ENCODE measurements around the gene TMEM190. TPM values are rescaled to one million over a fixed set of nuclear protein-coding genes. Genes with fewer than 3 reads are reported as not detected.

Gene TMEM190
- total and polyA plus RNA-seq, 7 experiments from 2014 or later, result not detected

DNA sequence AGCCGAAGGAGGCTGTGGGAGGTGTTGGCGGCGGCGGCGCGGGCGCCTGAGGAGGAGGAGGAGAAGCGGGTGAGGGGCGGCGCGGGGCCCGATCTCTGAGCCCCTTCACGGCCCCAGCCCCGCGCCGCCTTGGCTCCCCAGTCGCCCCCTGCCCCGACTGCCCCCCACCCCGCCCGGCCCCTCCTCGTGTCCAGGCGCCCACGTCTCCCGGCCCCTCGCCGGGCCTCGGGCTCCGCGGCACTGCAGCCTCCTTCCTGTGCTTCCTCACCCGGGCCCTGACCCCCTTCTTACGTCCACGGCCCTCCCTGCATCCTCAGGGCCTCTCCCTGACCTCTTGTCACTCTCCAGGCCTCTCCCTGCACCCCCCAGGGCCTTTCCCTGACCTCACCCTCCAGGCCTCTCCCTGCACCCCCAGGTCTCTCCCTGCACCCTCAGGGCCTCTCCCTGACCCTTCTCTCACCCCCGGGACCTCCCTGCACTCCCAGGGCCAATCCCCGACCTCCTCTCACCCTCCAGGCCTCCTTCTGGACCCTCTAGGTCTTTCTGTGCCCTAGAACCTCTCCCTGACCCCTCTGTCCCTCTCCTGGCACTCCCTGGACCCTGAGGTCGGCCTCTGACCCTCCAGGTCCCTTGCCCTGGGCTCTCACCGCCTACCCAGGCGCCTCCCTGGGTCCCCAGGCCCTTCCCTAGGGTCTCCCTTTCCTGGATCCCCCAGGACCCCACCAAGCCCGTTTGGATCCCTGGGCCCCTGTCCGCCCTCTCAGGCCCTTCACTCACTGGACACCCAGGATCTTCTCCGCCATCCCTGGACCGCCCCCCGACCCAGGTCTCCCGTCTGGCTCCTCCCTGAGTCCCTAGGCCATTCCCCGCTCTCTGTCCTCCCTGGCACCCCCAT is 36.5 kb upstream of the TMEM190 start:
- peaks cover 0 to 10% (median 2%) of the 10 kb centered on the region in 5 donors for H3K36me3 Mint-ChIP-seq
- CTCF ChIA-PET, result interaction anchor here (1.5 to 2.1 kb wide), 2 partner anchors 38 to 44 kb away, joined by 4 to 12 read pairs; partner anchors contain the start of gene TMEM238
- H3K27me3 ChIP-seq (ENCODE audit: control insufficient read depth in 2 of 2, insufficient read depth in 2 of 2, low read length in 2 of 2), result no peaks in the 10 kb centered on the region
- peak overlapping the region; percentile 93 for H3K27ac ChIP-seq (ENCODE audit: low read depth, low read length)
- peaks cover 0 to 15% (median 0%) of the 10 kb centered on the region in 3 experiments for H3K36me3 ChIP-seq (ENCODE audit: control insufficient read depth in 2 of 3, insufficient read depth in 3 of 3, low read length in 3 of 3)
- H3K4me1 Mint-ChIP-seq, result peaks cover 6 to 28% (median 24%) of the 10 kb centered on the region in 7 donors
- ATAC-seq, result no peak
- H3K9me3 ChIP-seq (ENCODE audit: control insufficient read depth in 2 of 3, low read length in 3 of 3), result no peaks in the 10 kb centered on the region
- peak overlapping the region; percentile 88 to 100 (median 97) for H3K27ac Mint-ChIP-seq
- H3K4me3 Mint-ChIP-seq, result peak overlapping the region; percentile 87 to 99 (median 96)
- peak overlapping the region; percentile 80 for H3K4me3 ChIP-seq (ENCODE audit: low read length)
- DNase-seq, result peak in 2 of 9 donors; percentile 44 to 46
- intact Hi-C loops (cut with micrococcal nuclease), result loop anchor here (1.0 to 5.0 kb wide), 23 partner anchors 14 to 1150 kb away; partner anchors contain the start of genes COX6B2 (in 2 of the 2), HSPBP1 (in 2 of the 2), PPP6R1 (in 2 of the 2) and RPL28 (in 2 of the 2)
- POLR2A ChIA-PET, result interaction anchor here (0.9 to 2.4 kb wide), 15 partner anchors 34 to 314 kb away, joined by 3 to 27 read pairs (median 8); partner anchors contain the start of genes FIZ1, HSPBP1, ISOC2 and PPP6R1
- peaks cover 0 to 16% (median 0%) of the 10 kb centered on the region in 5 donors for H3K27me3 Mint-ChIP-seq
- H3K9me3 Mint-ChIP-seq, result peaks cover 0 to 4% (median 0%) of the 10 kb centered on the region in 11 donors
- H3K4me1 ChIP-seq (ENCODE audit: control insufficient read depth in 2 of 2, insufficient read depth in 2 of 2, low read length in 2 of 2), result peaks cover 8 to 15% of the 10 kb centered on the region in 2 donors

DNA sequence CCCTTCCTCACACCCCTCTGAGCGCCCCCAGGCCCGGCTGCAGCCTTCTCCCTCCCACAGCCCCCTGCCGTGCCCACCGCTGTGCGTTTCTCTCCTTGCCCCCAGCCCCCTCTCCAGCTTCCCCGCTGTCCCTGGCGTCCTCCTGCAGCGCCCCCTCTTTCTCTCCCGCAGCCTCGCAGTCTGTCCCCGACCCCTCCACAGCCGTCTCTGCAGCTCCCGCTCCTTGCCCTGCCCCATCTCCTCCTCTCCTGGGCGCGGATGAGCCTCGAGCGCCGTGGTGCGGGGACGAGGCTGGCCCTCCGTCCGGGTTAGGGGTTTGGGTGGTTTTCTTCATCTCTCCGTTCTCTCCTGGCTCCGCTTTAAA is 35.9 kb upstream of the TMEM190 start:
- intact Hi-C loops (cut with micrococcal nuclease), result no loop called here

DNA sequence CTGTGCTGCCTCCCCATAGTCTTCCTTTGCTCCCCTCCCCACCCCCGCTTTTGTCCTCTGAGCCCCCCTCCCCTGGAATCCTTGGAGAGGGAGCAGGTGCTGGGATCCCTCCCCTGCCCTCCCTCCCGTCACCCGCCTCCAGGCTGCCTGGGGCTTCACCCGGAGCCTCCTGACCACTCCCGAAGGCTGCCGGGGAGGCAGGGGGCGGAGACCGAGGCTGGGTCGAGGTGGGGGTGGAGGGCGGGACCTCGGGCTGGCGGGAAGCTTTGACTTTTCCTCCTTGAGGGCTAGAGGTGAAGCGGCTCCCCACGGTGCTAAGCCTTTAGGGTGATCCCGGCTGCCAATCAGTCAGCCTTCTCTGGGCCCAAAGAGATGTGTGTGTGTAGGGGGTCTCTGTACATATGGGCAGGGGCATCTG is 35.4 kb upstream of the TMEM190 start:
- intact Hi-C loops (cut with micrococcal nuclease), result no loop called here

More for the DNA sequence above, 35.9 kb upstream of the TMEM190 start:
- Mint-ChIP-seq H3K36me3 (peaks cover 0 to 13% (median 3%) of the 10 kb centered on the region in 5 donors), H3K27ac (peak overlapping the region in 8 of 9 donors; percentile 75 to 99 (median 93)), H3K4me3 (peak overlapping the region; percentile 74 to 99 (median 88)), H3K4me1 (peaks cover 11 to 28% (median 24%) of the 10 kb centered on the region in 7 donors), H3K27me3 (peaks cover 0 to 16% (median 0%) of the 10 kb centered on the region in 5 donors), H3K9me3 (peaks cover 0 to 4% (median 0%) of the 10 kb centered on the region in 11 donors)
- no peaks in the 10 kb centered on the region for H3K27me3 ChIP-seq (ENCODE audit: control insufficient read depth in 2 of 2, insufficient read depth in 2 of 2, low read length in 2 of 2)
- peaks cover 8 to 15% of the 10 kb centered on the region in 2 donors for H3K4me1 ChIP-seq (ENCODE audit: control insufficient read depth in 2 of 2, insufficient read depth in 2 of 2, low read length in 2 of 2)
- H3K4me3 ChIP-seq (ENCODE audit: low read length), result peak overlapping the region; percentile 80
- H3K36me3 ChIP-seq (ENCODE audit: control insufficient read depth in 2 of 3, insufficient read depth in 3 of 3, low read length in 3 of 3), result peaks cover 0 to 15% (median 0%) of the 10 kb centered on the region in 3 experiments
- ATAC-seq, result no peak
- DNase-seq, result peak in 5 of 9 donors; percentile 13 to 36 (median 22)
- no peaks in the 10 kb centered on the region for H3K9me3 ChIP-seq (ENCODE audit: control insufficient read depth in 2 of 3, low read length in 3 of 3)
- peak overlapping the region; percentile 93 for H3K27ac ChIP-seq (ENCODE audit: low read depth, low read length)
- ChIA-PET POLR2A (interaction anchor here (0.9 to 1.1 kb wide), 2 partner anchors 43 to 87 kb away, joined by 3 to 5 read pairs; partner anchors contain the start of gene TMEM238), CTCF (no interaction called here)

DNA sequence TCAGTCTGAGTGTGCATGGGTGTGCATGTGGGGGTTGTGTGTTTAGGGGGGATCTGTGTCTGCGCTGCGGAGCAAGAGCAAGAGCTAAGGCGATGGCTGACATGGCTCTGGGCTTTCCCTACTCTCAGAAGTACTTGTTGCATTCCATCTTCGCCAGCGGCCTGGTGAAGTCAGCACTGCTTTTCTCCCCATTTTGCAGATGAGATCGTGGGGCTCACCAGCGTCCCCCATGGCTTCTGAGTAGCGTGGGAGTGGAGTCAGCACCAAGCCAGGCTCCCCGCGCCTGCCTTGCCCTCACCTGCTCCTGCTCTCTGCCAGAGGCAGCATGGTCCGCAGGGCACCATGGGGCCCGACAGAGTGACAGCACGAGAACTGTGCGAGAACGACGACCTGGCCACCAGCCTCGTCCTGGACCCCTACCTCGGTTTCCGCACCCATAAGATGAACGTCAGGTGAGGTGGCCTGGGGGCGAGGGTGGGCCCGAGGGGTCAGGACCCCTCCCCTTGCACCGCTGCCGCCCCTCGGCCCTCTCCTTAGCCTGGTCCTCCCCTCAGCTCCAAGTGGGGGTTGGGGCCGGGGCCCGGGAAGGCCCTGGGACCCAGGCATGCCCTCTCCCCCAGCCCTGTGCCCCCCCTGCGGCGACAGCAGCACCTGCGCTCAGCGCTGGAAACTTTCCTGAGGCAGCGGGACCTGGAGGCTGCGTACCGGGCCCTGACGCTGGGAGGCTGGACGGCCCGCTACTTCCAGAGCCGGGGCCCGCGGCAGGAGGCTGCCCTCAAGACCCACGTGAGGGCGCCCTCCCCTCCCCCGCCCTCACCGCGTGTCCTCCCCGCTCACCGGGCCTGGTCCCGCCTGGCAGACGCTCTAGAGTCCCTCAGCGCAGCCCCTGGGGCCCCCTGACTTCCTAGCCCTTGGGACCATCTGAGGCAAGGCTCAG is 34.8 kb upstream of the TMEM190 start:
- intact Hi-C loops (cut with micrococcal nuclease), result no loop called here
- H3K27me3 Mint-ChIP-seq, result peaks cover 0 to 9% (median 0%) of the 10 kb centered on the region in 5 donors
- Histone ChIP-seq H3K27me3 (ENCODE audit: control insufficient read depth in 2 of 2, insufficient read depth in 2 of 2, low read length in 2 of 2) (no peaks in the 10 kb centered on the region), H3K36me3 (ENCODE audit: control insufficient read depth in 2 of 3, insufficient read depth in 3 of 3, low read length in 3 of 3) (peaks cover 0 to 15% (median 0%) of the 10 kb centered on the region in 3 experiments), H3K4me3 (ENCODE audit: low read length) (no peak overlapping the region), H3K4me1 (ENCODE audit: control insufficient read depth in 2 of 2, insufficient read depth in 2 of 2, low read length in 2 of 2) (peaks cover 8 to 15% of the 10 kb centered on the region in 2 donors), H3K27ac (ENCODE audit: low read depth, low read length) (no peak overlapping the region), H3K9me3 (ENCODE audit: control insufficient read depth in 2 of 3, low read length in 3 of 3) (no peaks in the 10 kb centered on the region)
- H3K36me3 Mint-ChIP-seq, result peaks cover 0 to 13% (median 3%) of the 10 kb centered on the region in 5 donors
- ChIA-PET CTCF (no interaction called here), POLR2A (interaction anchor here (1.0 kb wide), 2 partner anchors 10 to 64 kb away, joined by 4 to 5 read pairs; no protein-coding TSS in a partner anchor)
- H3K9me3 Mint-ChIP-seq, result peaks cover 0 to 4% (median 0%) of the 10 kb centered on the region in 11 donors
- peak overlapping the region in 6 of 9 donors; percentile 28 to 99 (median 74) for H3K27ac Mint-ChIP-seq
- ATAC-seq (no peak), DNase-seq (no peak)
- peak overlapping the region; percentile 32 to 99 (median 80) for H3K4me3 Mint-ChIP-seq
- H3K4me1 Mint-ChIP-seq, result peaks cover 11 to 28% (median 24%) of the 10 kb centered on the region in 7 donors

More for the DNA sequence above, 35.4 kb upstream of the TMEM190 start:
- peaks cover 0 to 4% (median 0%) of the 10 kb centered on the region in 11 donors for H3K9me3 Mint-ChIP-seq
- ATAC-seq (no peak), DNase-seq (peak in 6 of 9 donors; percentile 10 to 79 (median 24))
- Histone ChIP-seq H3K9me3 (ENCODE audit: control insufficient read depth in 2 of 3, low read length in 3 of 3) (no peaks in the 10 kb centered on the region), H3K27ac (ENCODE audit: low read depth, low read length) (peak overlapping the region; percentile 93), H3K4me1 (ENCODE audit: control insufficient read depth in 2 of 2, insufficient read depth in 2 of 2, low read length in 2 of 2) (peaks cover 8 to 15% of the 10 kb centered on the region in 2 donors), H3K36me3 (ENCODE audit: control insufficient read depth in 2 of 3, insufficient read depth in 3 of 3, low read length in 3 of 3) (peaks cover 0 to 15% (median 0%) of the 10 kb centered on the region in 3 experiments), H3K4me3 (ENCODE audit: low read length) (no peak overlapping the region), H3K27me3 (ENCODE audit: control insufficient read depth in 2 of 2, insufficient read depth in 2 of 2, low read length in 2 of 2) (no peaks in the 10 kb centered on the region)
- peak overlapping the region in 8 of 9 donors; percentile 28 to 99 (median 93) for H3K27ac Mint-ChIP-seq
- H3K36me3 Mint-ChIP-seq, result peaks cover 0 to 13% (median 3%) of the 10 kb centered on the region in 5 donors
- peaks cover 11 to 28% (median 24%) of the 10 kb centered on the region in 7 donors for H3K4me1 Mint-ChIP-seq
- peak overlapping the region; percentile 74 to 99 (median 88) for H3K4me3 Mint-ChIP-seq
- H3K27me3 Mint-ChIP-seq, result peaks cover 0 to 15% (median 0%) of the 10 kb centered on the region in 5 donors
- CTCF ChIA-PET, result no interaction called here
- POLR2A ChIA-PET, result interaction anchor here (0.9 to 1.1 kb wide), 3 partner anchors 11 to 87 kb away, joined by 3 to 5 read pairs (median 4); partner anchors contain the start of gene TMEM238

DNA sequence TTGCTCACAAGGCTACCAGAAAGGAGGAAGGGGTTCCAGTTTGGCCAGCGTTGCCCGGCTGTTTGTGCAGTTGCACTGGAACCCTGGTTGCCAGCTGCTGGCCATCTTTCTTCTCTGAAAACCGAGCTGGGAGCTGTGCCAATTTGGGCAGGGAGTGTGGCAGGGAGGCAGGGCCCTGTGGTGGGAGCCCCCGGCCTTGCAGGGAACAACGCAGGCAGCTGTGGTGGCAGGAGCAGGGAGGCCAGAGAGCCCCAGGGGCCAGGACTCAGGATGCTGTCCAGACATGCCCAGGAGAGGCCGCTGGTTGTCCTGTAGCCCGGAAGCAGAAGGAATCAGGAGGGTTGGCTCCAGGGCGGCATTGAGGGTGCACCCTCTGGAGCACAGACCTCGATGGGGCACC is 32.2 kb upstream of the TMEM190 start:
- CTCF ChIA-PET, result no interaction called here

More for the DNA sequence above, 32.2 kb upstream of the TMEM190 start:
- intact Hi-C loops (cut with micrococcal nuclease), result no loop called here
- POLR2A ChIA-PET, result interaction anchor here (0.5 kb wide), 1 partner anchor 290 kb away, joined by 3 read pairs; no protein-coding TSS in a partner anchor
- Mint-ChIP-seq H3K27ac (no peak overlapping the region), H3K9me3 (peaks cover 0 to 3% (median 0%) of the 10 kb centered on the region in 11 donors), H3K4me1 (peaks cover 11 to 22% (median 15%) of the 10 kb centered on the region in 7 donors), H3K27me3 (peaks cover 0 to 4% (median 0%) of the 10 kb centered on the region in 5 donors), H3K36me3 (peaks cover 0 to 13% (median 4%) of the 10 kb centered on the region in 5 donors), H3K4me3 (no peak overlapping the region)
- Histone ChIP-seq H3K4me1 (ENCODE audit: control insufficient read depth in 2 of 2, insufficient read depth in 2 of 2, low read length in 2 of 2) (peaks cover 0 to 9% of the 10 kb centered on the region in 2 donors), H3K36me3 (ENCODE audit: control insufficient read depth in 2 of 3, insufficient read depth in 3 of 3, low read length in 3 of 3) (peaks cover 0 to 15% (median 0%) of the 10 kb centered on the region in 3 experiments), H3K27me3 (ENCODE audit: control insufficient read depth in 2 of 2, insufficient read depth in 2 of 2, low read length in 2 of 2) (no peaks in the 10 kb centered on the region), H3K9me3 (ENCODE audit: control insufficient read depth in 2 of 3, low read length in 3 of 3) (no peaks in the 10 kb centered on the region), H3K4me3 (ENCODE audit: low read length) (no peak overlapping the region), H3K27ac (ENCODE audit: low read depth, low read length) (no peak overlapping the region)
- DNase-seq (no peak), ATAC-seq (no peak)

All from naive thymus-derived CD4-positive, alpha-beta T cell (primary cell).